Right atrium auricular region (tissue), 2 donors: ENCODE data around the gene GOLGA2. TPM values are rescaled to one million over a fixed set of nuclear protein-coding genes. Genes with fewer than 3 reads are reported as not detected.

Experiments
- DNase-seq: peaks from one replicate; pipeline ENCODE4 v3.0.0-alpha.2; 2019; ENCODE audit warnings: low spot score
- H3K27ac ChIP-seq, 2 donors: fragments of 200-600 bp; sonication (generic); 1 replicate in 1 of 2; 2 replicates in 1 of 2; pipeline ENCODE4 v1.5.1; 2016 to 2019
- H3K27me3 ChIP-seq, 2 donors: fragments of 200-600 bp; sonication (generic); one replicate each; pipeline versions ENCODE4 v1.5.1 to v1.6.0; 2017 to 2019
- H3K36me3 ChIP-seq: fragments of 200-600 bp; sonication (generic); one replicate; pipeline ENCODE4 v1.5.1; 2016
- H3K4me1 ChIP-seq, 2 donors: fragments of 200-600 bp; sonication (generic); one replicate each; pipeline versions ENCODE4 v1.5.1 to v1.6.0; 2017 to 2019
- H3K4me3 ChIP-seq, 2 donors: fragments of 200-600 bp; sonication (generic); 1 replicate in 1 of 2; 2 replicates in 1 of 2; pipeline ENCODE4 v1.5.1; 2017 to 2019; ENCODE audit warnings: mild to moderate bottlenecking in 1 of 2, moderate library complexity in 1 of 2
- H3K9me3 ChIP-seq, 2 donors: fragments of 200-600 bp; sonication (generic); one replicate each; pipeline ENCODE4 v1.5.1; 2019
- CTCF ChIP-seq, 2 donors: fragments of 200-600 bp; sonication (generic); IDR thresholded peaks; one replicate each; pipeline ENCODE4 v1.5.1; 2019; ENCODE audit warnings: antibody characterized with exemption in 2 of 2
- total RNA-seq, 2 donors: library from RNA; depleted of rRNA; stranded (reverse); fragments of >200 nt; gene quantifications; one replicate each; pipeline ENCODE4 v1.1.0, GENCODE V29; 2016

GOLGA2 gene
- total RNA-seq, 2 donors from 2014 or later, result 83.3 to 91.6 TPM

GRCh38 chr9:128292009-128292408 is 16.2 kb upstream of the GOLGA2 start:
- Histone ChIP-seq H3K36me3 (no peaks in the 10 kb centered on the region), H3K4me1 (peaks cover 0 to 3% of the 10 kb centered on the region in 2 donors), H3K27ac (no peak overlapping the region), H3K27me3 (no peaks in the 10 kb centered on the region), H3K9me3 (no peaks in the 10 kb centered on the region), H3K4me3 (no peak overlapping the region)
- no peak for DNase-seq
- no peak for TF ChIP-seq CTCF (IDR thresholded peaks at IDR 0.05)

GRCh38 chr9:128288273-128289004 is 12.6 kb upstream of the GOLGA2 start:
- TF ChIP-seq CTCF (IDR thresholded peaks at IDR 0.05), result no peak
- Histone ChIP-seq H3K9me3 (no peaks in the 10 kb centered on the region), H3K36me3 (peaks cover 18% of the 10 kb centered on the region), H3K27ac (no peak overlapping the region), H3K27me3 (no peaks in the 10 kb centered on the region), H3K4me1 (peaks cover 0 to 7% of the 10 kb centered on the region in 2 donors), H3K4me3 (no peak overlapping the region)
- DNase-seq, result no peak

GRCh38 chr9:128286440-128286839 is 10.6 kb upstream of the GOLGA2 start:
- Histone ChIP-seq H3K36me3 (peaks cover 18% of the 10 kb centered on the region), H3K4me1 (peaks cover 0 to 7% of the 10 kb centered on the region in 2 donors), H3K9me3 (no peaks in the 10 kb centered on the region), H3K27ac (no peak overlapping the region), H3K27me3 (no peaks in the 10 kb centered on the region), H3K4me3 (no peak overlapping the region)
- no peak for TF ChIP-seq CTCF (IDR thresholded peaks at IDR 0.05)
- DNase-seq, result no peak

- Histone ChIP-seq H3K4me1 (peaks cover 0 to 7% of the 10 kb centered on the region in 2 donors), H3K36me3 (peaks cover 18% of the 10 kb centered on the region), H3K27me3 (no peaks in the 10 kb centered on the region), H3K4me3 (no peak overlapping the region), H3K9me3 (no peaks in the 10 kb centered on the region), H3K27ac (no peak overlapping the region)
- no peak for DNase-seq
- TF ChIP-seq CTCF (IDR thresholded peaks at IDR 0.05), result no peak
Observed at GRCh38 chr9:128285033-128285784, 9.4 kb upstream of the GOLGA2 start.

- H3K4me3 ChIP-seq, result no peak overlapping the region
- no peak for TF ChIP-seq CTCF (IDR thresholded peaks at IDR 0.05)
- H3K4me1 ChIP-seq, result peaks cover 0 to 20% of the 10 kb centered on the region in 2 donors
- H3K36me3 ChIP-seq, result peaks cover 18% of the 10 kb centered on the region
- no peaks in the 10 kb centered on the region for H3K27me3 ChIP-seq
- DNase-seq, result no peak
- no peak overlapping the region for H3K27ac ChIP-seq
- no peaks in the 10 kb centered on the region for H3K9me3 ChIP-seq
Observed at GRCh38 chr9:128282500-128282899, 6.7 kb upstream of the GOLGA2 start.
